ENCODE measurements around the gene CSNK2B.

GRCh38 chr6:31626952-31627351 is 38.9 kb upstream of the CSNK2B start:
- TF ChIP-seq CTCF (IDR thresholded peaks at IDR 0.05) = no peak
- TF ChIP-seq POLR2A (IDR thresholded peaks at IDR 0.05) = no peak

Data from body of pancreas (tissue), 4 donors.